HepG2 (cell line): Measurements from ENCODE around the gene ANKHD1. TPM values are rescaled to one million over a fixed set of nuclear protein-coding genes. Genes with fewer than 3 reads are reported as not detected.

Source experiments
- ATF7 ChIP-seq, 2 experiments: fragments of 450-650 bp in 1 of 2; sonication (generic) in 1 of 2; formaldehyde crosslinking in 1 of 2; IDR thresholded peaks; 2 replicates each; pipeline versions ENCODE4 v1.4.0 to v1.6.1; 2016 to 2020; ENCODE audit warnings: antibody characterized with exemption in 1 of 2, mild to moderate bottlenecking in 1 of 2, missing genetic modification reagents in 1 of 2
- FOXP1 ChIP-seq, 2 experiments: fragments of 450-650 bp in 1 of 2; IDR thresholded peaks; 2 replicates each; pipeline ENCODE4 v1.6.1; 2017 to 2018; ENCODE audit warnings: antibody characterized with exemption in 1 of 2
- HINFP ChIP-seq: sonication (generic); formaldehyde crosslinking; IDR thresholded peaks from 2 replicates; pipeline ENCODE4 v1.4.0; 2020; ENCODE audit warnings: low read depth, mild to moderate bottlenecking, missing genetic modification reagents
- MED1 ChIP-seq: sonication (generic); formaldehyde crosslinking; IDR thresholded peaks from 2 replicates; pipeline ENCODE4 v1.4.0; 2020; ENCODE audit warnings: missing genetic modification reagents
- PRMT3 ChIP-seq: sonication (generic); formaldehyde crosslinking; IDR thresholded peaks from 2 replicates; pipeline ENCODE4 v1.8.1; 2022; ENCODE audit warnings: low read depth, mild to moderate bottlenecking, moderate library complexity, missing genetic modification reagents, borderline replicate concordance
- TEAD3 ChIP-seq: optimal IDR thresholded peaks from 2 replicates; pipeline ENCODE3; 2016; ENCODE audit warnings: borderline replicate concordance
- TOPORS ChIP-seq: sonication (generic); formaldehyde crosslinking; IDR thresholded peaks from 2 replicates; pipeline ENCODE4 v1.8.0; 2023; ENCODE audit warnings: mild to moderate bottlenecking, missing genetic modification reagents
- ZMAT3 ChIP-seq: sonication (generic); formaldehyde crosslinking; conservative IDR thresholded peaks from 2 replicates; pipeline ENCODE4 v1.7.0; 2021; ENCODE audit warnings: missing genetic modification reagents
- ZNF274 ChIP-seq: sonication (generic); formaldehyde crosslinking; IDR thresholded peaks from 2 replicates; pipeline ENCODE4 v1.5.1; 2020; ENCODE audit warnings: mild to moderate bottlenecking, missing genetic modification reagents
- ZNF839 ChIP-seq: sonication (generic); formaldehyde crosslinking; IDR thresholded peaks from 2 replicates; pipeline ENCODE4 v1.4.0; 2020; ENCODE audit warnings: missing genetic modification reagents, mild to moderate bottlenecking, borderline replicate concordance
- ZSCAN22 ChIP-seq: sonication (generic); formaldehyde crosslinking; IDR thresholded peaks from 2 replicates; pipeline ENCODE4 v1.4.0; 2020; ENCODE audit warnings: mild to moderate bottlenecking, missing genetic modification reagents
- polyA plus RNA-seq, 8 experiments: library from polyadenylated mRNA; depleted of rRNA in 3 of 8; stranded (reverse) in 7 of 8; unstranded in 1 of 8; fragments of >200 nt; fragmentation: Illumina TruSeq in 4 of 8; extraction: Trizol in 4 of 8; gene quantifications; 2 replicates each; pipeline versions ENCODE4 v1.2.1 to v1.2.3, GENCODE V29; 2011 to 2016; ENCODE audit warnings: low read depth in 4 of 8, missing spikeins in 1 of 8, mixed read lengths in 1 of 8; ENCODE audit not compliant: insufficient read depth in 1 of 8
- total RNA-seq, 5 experiments: library from RNA; depleted of rRNA; stranded (reverse); fragments of >200 nt; fragmentation: Illumina TruSeq; extraction: Trizol; gene quantifications; 2 replicates each; pipeline ENCODE4 v1.2.3, GENCODE V29; 2016; ENCODE audit warnings: low read depth in 1 of 5
- TF ChIP-seq, protein P1 (sequence below): sonication (generic); formaldehyde crosslinking; IDR thresholded peaks from 2 replicates; pipeline ENCODE4 v1.9.0; 2021; ENCODE audit warnings: missing genetic modification reagents, mild to moderate bottlenecking, borderline replicate concordance
- TF ChIP-seq, protein P2 (sequence below): sonication (generic); formaldehyde crosslinking; IDR thresholded peaks from 2 replicates; pipeline ENCODE4 v1.5.0; 2020; ENCODE audit warnings: missing genetic modification reagents, mild to moderate bottlenecking, borderline replicate concordance
- TF ChIP-seq, protein P3 (sequence below): IDR thresholded peaks from 2 replicates; pipeline ENCODE4 v1.6.1; 2016; ENCODE audit warnings: mild to moderate bottlenecking
- TF ChIP-seq, protein P4 (sequence below): sonication (generic); formaldehyde crosslinking; conservative IDR thresholded peaks from 2 replicates; pipeline ENCODE4 v1.4.0; 2020; ENCODE audit warnings: missing genetic modification reagents
- TF ChIP-seq, protein P5 (sequence below): sonication (generic); formaldehyde crosslinking; IDR thresholded peaks from 2 replicates; pipeline ENCODE4 v1.4.0; 2020; ENCODE audit warnings: missing genetic modification reagents

Gene ANKHD1
- total and polyA plus RNA-seq, 2 of the 13 experiments (the other 11 are each of a cell fraction or from before 2014, with no cell fraction given): 69.9 to 82.0 TPM

GRCh38 chr5:140400730-140401361 lies 787 bp upstream of the ANKHD1 start (continued):
- TF ChIP-seq, protein P1, sequence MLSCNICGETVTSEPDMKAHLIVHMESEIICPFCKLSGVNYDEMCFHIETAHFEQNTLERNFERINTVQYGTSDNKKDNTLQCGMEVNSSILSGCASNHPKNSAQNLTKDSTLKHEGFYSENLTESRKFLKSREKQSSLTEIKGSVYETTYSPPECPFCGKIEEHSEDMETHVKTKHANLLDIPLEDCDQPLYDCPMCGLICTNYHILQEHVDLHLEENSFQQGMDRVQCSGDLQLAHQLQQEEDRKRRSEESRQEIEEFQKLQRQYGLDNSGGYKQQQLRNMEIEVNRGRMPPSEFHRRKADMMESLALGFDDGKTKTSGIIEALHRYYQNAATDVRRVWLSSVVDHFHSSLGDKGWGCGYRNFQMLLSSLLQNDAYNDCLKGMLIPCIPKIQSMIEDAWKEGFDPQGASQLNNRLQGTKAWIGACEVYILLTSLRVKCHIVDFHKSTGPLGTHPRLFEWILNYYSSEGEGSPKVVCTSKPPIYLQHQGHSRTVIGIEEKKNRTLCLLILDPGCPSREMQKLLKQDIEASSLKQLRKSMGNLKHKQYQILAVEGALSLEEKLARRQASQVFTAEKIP (CRISPR knock-in tag): no peak
- TF ChIP-seq TOPORS (CRISPR knock-in tag): peak; percentile 47
- TF ChIP-seq, protein P2, sequence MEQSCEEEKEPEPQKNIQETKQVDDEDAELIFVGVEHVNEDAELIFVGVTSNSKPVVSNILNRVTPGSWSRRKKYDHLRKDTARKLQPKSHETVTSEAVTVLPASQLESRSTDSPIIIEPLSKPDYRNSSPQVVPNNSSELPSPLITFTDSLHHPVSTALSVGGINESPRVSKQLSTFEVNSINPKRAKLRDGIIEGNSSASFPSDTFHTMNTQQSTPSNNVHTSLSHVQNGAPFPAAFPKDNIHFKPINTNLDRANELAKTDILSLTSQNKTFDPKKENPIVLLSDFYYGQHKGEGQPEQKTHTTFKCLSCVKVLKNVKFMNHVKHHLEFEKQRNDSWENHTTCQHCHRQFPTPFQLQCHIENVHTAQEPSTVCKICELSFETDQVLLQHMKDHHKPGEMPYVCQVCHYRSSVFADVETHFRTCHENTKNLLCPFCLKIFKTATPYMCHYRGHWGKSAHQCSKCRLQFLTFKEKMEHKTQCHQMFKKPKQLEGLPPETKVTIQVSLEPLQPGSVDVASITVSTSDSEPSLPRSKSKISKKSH (CRISPR knock-in tag): peak; percentile 79; the same call in 1 of the 2 replicates
- TF ChIP-seq, protein P3, sequence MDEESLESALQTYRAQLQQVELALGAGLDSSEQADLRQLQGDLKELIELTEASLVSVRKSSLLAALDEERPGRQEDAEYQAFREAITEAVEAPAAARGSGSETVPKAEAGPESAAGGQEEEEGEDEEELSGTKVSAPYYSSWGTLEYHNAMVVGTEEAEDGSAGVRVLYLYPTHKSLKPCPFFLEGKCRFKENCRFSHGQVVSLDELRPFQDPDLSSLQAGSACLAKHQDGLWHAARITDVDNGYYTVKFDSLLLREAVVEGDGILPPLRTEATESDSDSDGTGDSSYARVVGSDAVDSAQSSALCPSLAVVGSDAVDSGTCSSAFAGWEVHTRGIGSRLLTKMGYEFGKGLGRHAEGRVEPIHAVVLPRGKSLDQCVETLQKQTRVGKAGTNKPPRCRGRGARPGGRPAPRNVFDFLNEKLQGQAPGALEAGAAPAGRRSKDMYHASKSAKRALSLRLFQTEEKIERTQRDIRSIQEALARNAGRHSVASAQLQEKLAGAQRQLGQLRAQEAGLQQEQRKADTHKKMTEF: peak; percentile 86
- TF ChIP-seq, protein P4, sequence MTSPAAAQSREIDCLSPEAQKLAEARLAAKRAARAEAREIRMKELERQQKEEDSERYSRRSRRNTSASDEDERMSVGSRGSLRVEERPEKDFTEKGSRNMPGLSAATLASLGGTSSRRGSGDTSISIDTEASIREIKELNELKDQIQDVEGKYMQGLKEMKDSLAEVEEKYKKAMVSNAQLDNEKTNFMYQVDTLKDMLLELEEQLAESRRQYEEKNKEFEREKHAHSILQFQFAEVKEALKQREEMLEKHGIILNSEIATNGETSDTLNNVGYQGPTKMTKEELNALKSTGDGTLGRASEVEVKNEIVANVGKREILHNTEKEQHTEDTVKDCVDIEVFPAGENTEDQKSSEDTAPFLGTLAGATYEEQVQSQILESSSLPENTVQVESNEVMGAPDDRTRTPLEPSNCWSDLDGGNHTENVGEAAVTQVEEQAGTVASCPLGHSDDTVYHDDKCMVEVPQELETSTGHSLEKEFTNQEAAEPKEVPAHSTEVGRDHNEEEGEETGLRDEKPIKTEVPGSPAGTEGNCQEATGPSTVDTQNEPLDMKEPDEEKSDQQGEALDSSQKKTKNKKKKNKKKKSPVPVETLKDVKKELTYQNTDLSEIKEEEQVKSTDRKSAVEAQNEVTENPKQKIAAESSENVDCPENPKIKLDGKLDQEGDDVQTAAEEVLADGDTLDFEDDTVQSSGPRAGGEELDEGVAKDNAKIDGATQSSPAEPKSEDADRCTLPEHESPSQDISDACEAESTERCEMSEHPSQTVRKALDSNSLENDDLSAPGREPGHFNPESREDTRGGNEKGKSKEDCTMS (CRISPR knock-in tag): no peak
- TF ChIP-seq HINFP (CRISPR knock-in tag): no peak
- TF ChIP-seq ZSCAN22: no peak
- no peak for TF ChIP-seq FOXP1 (IDR thresholded peaks at IDR 0.05)
- peak; percentile 6; the same call in 1 of the 2 replicates for TF ChIP-seq FOXP1 (CRISPR knock-in tag; IDR thresholded peaks at IDR 0.05)
- no peak for TF ChIP-seq PRMT3 (CRISPR knock-in tag)
- TF ChIP-seq MED1: no peak
- TF ChIP-seq ZNF274 (CRISPR knock-in tag): peak; percentile 71
- TF ChIP-seq TEAD3: peak; percentile 77
- TF ChIP-seq, protein P5, sequence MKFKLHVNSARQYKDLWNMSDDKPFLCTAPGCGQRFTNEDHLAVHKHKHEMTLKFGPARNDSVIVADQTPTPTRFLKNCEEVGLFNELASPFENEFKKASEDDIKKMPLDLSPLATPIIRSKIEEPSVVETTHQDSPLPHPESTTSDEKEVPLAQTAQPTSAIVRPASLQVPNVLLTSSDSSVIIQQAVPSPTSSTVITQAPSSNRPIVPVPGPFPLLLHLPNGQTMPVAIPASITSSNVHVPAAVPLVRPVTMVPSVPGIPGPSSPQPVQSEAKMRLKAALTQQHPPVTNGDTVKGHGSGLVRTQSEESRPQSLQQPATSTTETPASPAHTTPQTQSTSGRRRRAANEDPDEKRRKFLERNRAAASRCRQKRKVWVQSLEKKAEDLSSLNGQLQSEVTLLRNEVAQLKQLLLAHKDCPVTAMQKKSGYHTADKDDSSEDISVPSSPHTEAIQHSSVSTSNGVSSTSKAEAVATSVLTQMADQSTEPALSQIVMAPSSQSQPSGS (CRISPR knock-in tag): peak; percentile 35; the same call in 1 of the 2 replicates
- TF ChIP-seq ZMAT3 (CRISPR knock-in tag): peak; percentile 93
- no peak for TF ChIP-seq ZNF839
- no peak for TF ChIP-seq ATF7 (IDR thresholded peaks at IDR 0.05)
- no peak for TF ChIP-seq ATF7 (CRISPR knock-in tag; IDR thresholded peaks at IDR 0.05)
